HG03439 (cell line): ENCODE results near the gene WDR89.
"Not testable (repeated sequence)": the region's sequence is repeated elsewhere in the genome, so short reads cannot be mapped to it uniquely, and the experiment has no call there.

Experiments
- ATAC-seq: cut with Tn5 transposase; IDR thresholded peaks from one replicate; pipeline ENCODE4 v1.9.1; 2021; ENCODE audit warnings: mild to moderate bottlenecking, moderate library complexity; ENCODE audit not compliant: unreplicated experiment

WDR89 gene

GRCh38 chr14:63654936-63655335 is 13.3 kb upstream of the WDR89 start:
- ATAC-seq = no peak

GRCh38 chr14:63654346-63654745 is 12.7 kb upstream of the WDR89 start:
- no peak for ATAC-seq

- no peak for ATAC-seq
Observed at GRCh38 chr14:63652406-63652805, 10.7 kb upstream of the WDR89 start.

GRCh38 chr14:63650256-63650952 is 8.7 kb upstream of the WDR89 start:
- ATAC-seq = no peak

GRCh38 chr14:63647696-63648410 is 6.2 kb upstream of the WDR89 start:
- no peak for ATAC-seq

GRCh38 chr14:63644741-63645140 is 3.1 kb upstream of the WDR89 start:
- no peak for ATAC-seq

- ATAC-seq = no peak
Observed at GRCh38 chr14:63642656-63643382, 1.1 kb upstream of the WDR89 start.

GRCh38 chr14:63642229-63642611 is 549 bp upstream of the WDR89 start:
- peak; percentile 70 for ATAC-seq

GRCh38 chr14:63638493-63638892 is 3.2 kb downstream of the WDR89 start:
- ATAC-seq = no peak

GRCh38 chr14:63636094-63636635 is 5.5 kb downstream of the WDR89 start:
- not testable (repeated sequence) for ATAC-seq

- ATAC-seq = no peak
Observed at GRCh38 chr14:63633801-63634200, 7.9 kb downstream of the WDR89 start.

GRCh38 chr14:63632932-63633514 is 8.6 kb downstream of the WDR89 start:
- ATAC-seq = no peak

GRCh38 chr14:63624701-63625100 is 17.0 kb downstream of the WDR89 start:
- ATAC-seq = no peak

GRCh38 chr14:63624203-63624602 is 17.5 kb downstream of the WDR89 start:
- ATAC-seq = no peak

- not testable (repeated sequence) for ATAC-seq
Observed at GRCh38 chr14:63621975-63622374, 19.7 kb downstream of the WDR89 start.

- no peak for ATAC-seq
Observed at GRCh38 chr14:63616015-63616414, 25.7 kb downstream of the WDR89 start.

GRCh38 chr14:63614679-63615363 is 26.9 kb downstream of the WDR89 start:
- no peak for ATAC-seq

- no peak for ATAC-seq
Observed at GRCh38 chr14:63611078-63611477, 30.6 kb downstream of the WDR89 start.

GRCh38 chr14:63605041-63605532 is 36.6 kb downstream of the WDR89 start:
- ATAC-seq = no peak

- ATAC-seq = no peak
Observed at GRCh38 chr14:63604626-63605025, 37.0 kb downstream of the WDR89 start.
